ENCODE results near the gene WDFY2.

GRCh38 chr13:51564671-51565070 lies 19.6 kb upstream of the WDFY2 start:
- TF ChIP-seq USF2 (CRISPR knock-in tag; IDR thresholded peaks at IDR 0.05): no peak
- no peak for TF ChIP-seq ZNF396 (CRISPR knock-in tag; IDR thresholded peaks at IDR 0.05; ENCODE audit: borderline replicate concordance)
- TF ChIP-seq CREB1 (CRISPR knock-in tag; IDR thresholded peaks at IDR 0.05): no peak

Data from WTC11 (cell line).